Kidney glomerular epithelial cell (primary cell): Measurements from ENCODE around the gene SCCPDH.
"Not testable (repeated sequence)": the region's sequence is repeated elsewhere in the genome, so short reads cannot be mapped to it uniquely, and the experiment has no call there.

ENCODE experiments used
- DNase-seq: peaks from one replicate; lab custom pipeline; 2025; lab: John Stamatoyannopoulos, UW

Gene SCCPDH

GRCh38 chr1:246705368-246705767 lies 18.8 kb upstream of the SCCPDH start:
- peak; percentile 52 for DNase-seq

GRCh38 chr1:246708166-246708565 lies 16.0 kb upstream of the SCCPDH start:
- no peak for DNase-seq

- DNase-seq: no peak
Measured at GRCh38 chr1:246709196-246709595, 15.0 kb upstream of the SCCPDH start.

- DNase-seq: no peak
Measured at GRCh38 chr1:246709835-246710234, 14.4 kb upstream of the SCCPDH start.

GRCh38 chr1:246711548-246712003 lies 12.6 kb upstream of the SCCPDH start:
- DNase-seq: no peak

- DNase-seq: not testable (repeated sequence)
Measured at GRCh38 chr1:246712428-246712827, 11.8 kb upstream of the SCCPDH start.

- not testable (repeated sequence) for DNase-seq
Measured at GRCh38 chr1:246719361-246719760, 4.8 kb upstream of the SCCPDH start.

- DNase-seq: not testable (repeated sequence)
Measured at GRCh38 chr1:246720814-246721213, 3.4 kb upstream of the SCCPDH start.

GRCh38 chr1:246722720-246723119 lies 1.5 kb upstream of the SCCPDH start:
- no peak for DNase-seq

- DNase-seq: peak; percentile 47
Measured at GRCh38 chr1:246724731-246725095, 504 bp downstream of the SCCPDH start.

GRCh38 chr1:246725191-246725590 lies 982 bp downstream of the SCCPDH start:
- DNase-seq: no peak

GRCh38 chr1:246726255-246726679 lies 2.1 kb downstream of the SCCPDH start:
- DNase-seq: no peak

GRCh38 chr1:246726881-246727280 lies 2.7 kb downstream of the SCCPDH start:
- no peak for DNase-seq

- DNase-seq: no peak
Measured at GRCh38 chr1:246727594-246727993, 3.4 kb downstream of the SCCPDH start.

GRCh38 chr1:246728311-246728710 lies 4.1 kb downstream of the SCCPDH start:
- peak; percentile 93 for DNase-seq

GRCh38 chr1:246729040-246729439 lies 4.8 kb downstream of the SCCPDH start:
- not testable (repeated sequence) for DNase-seq

GRCh38 chr1:246730839-246731238 lies 6.6 kb downstream of the SCCPDH start:
- DNase-seq: no peak

GRCh38 chr1:246731873-246732272 lies 7.7 kb downstream of the SCCPDH start:
- DNase-seq: not testable (repeated sequence)

- DNase-seq: no peak
Measured at GRCh38 chr1:246733704-246734103, 9.5 kb downstream of the SCCPDH start.

GRCh38 chr1:246734866-246735265 lies 10.7 kb downstream of the SCCPDH start:
- no peak for DNase-seq

- DNase-seq: no peak
Measured at GRCh38 chr1:246735735-246736134, 11.5 kb downstream of the SCCPDH start.

GRCh38 chr1:246742396-246742795 lies 18.2 kb downstream of the SCCPDH start:
- peak; percentile 21 for DNase-seq

GRCh38 chr1:246746155-246746554 lies 21.9 kb downstream of the SCCPDH start:
- not testable (repeated sequence) for DNase-seq

GRCh38 chr1:246748006-246748405 lies 23.8 kb downstream of the SCCPDH start:
- DNase-seq: no peak

GRCh38 chr1:246748867-246749266 lies 24.7 kb downstream of the SCCPDH start:
- peak; percentile 45 for DNase-seq
